GM19025 (cell line): ENCODE measurements around the gene BCL11B.

Source experiments
- ATAC-seq: cut with Tn5 transposase; IDR thresholded peaks from one replicate; pipeline ENCODE4 v1.9.1; 2021; ENCODE audit warnings: mild to moderate bottlenecking, low read depth, moderate library complexity; ENCODE audit not compliant: unreplicated experiment

The BCL11B gene

DNA sequence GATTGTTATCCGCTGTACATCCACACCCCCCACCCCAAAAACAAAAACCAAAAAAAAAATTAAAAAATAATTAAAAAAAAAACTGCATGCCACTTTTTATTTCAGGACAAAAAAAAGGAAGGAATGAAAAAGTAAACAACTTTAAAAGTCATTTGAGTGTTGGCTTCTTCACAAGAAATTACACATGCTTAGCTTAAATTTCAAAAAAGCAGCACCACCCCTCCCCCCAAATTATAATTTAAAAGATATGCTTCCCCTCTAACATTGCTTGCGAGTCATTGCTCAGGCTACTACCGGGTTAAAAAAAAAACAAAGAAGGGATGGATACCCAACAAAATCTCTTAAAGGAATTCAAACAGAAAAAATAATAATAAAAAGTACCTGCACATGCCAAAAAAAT lies 98.5 kb downstream of the BCL11B start:
- ATAC-seq = no peak

DNA sequence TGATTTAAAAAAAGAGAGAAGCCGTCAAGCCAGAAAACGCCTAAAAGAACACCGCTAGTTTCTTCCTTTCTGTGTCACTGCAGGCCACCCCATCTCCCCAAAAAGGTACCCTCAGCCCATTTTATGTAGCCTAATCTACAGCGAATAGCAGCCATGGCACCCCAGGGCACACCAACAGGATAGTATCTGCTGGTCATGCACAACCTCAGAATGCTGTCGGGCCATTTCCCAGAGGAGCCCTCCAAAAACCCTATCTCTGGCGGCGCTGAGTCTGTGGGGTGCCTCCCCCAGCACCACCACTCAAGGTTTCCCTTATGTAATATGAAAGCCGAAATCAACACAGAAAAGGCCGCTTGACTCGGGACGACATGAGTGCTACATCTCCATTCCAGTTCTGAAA lies 98.9 kb downstream of the BCL11B start:
- ATAC-seq = no peak

DNA sequence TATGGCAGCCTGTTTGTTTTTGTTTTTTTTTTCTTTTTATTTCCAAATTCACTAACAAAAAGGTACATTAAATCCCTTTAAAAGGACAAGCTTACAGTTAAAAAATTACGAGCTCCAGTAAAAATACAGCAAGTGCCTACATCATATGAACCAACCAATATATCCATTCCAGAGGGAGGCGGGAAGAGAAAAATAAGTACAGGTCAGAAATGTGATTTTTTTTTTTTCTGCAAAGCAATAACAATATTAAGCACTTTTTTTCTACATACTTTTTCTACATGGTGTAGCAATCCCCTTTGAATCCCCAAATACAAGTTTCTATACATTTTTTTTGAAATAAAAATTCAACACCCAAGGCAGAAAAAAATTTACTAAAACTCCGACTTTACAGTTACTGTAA lies 100.6 kb downstream of the BCL11B start:
- ATAC-seq = no peak

DNA sequence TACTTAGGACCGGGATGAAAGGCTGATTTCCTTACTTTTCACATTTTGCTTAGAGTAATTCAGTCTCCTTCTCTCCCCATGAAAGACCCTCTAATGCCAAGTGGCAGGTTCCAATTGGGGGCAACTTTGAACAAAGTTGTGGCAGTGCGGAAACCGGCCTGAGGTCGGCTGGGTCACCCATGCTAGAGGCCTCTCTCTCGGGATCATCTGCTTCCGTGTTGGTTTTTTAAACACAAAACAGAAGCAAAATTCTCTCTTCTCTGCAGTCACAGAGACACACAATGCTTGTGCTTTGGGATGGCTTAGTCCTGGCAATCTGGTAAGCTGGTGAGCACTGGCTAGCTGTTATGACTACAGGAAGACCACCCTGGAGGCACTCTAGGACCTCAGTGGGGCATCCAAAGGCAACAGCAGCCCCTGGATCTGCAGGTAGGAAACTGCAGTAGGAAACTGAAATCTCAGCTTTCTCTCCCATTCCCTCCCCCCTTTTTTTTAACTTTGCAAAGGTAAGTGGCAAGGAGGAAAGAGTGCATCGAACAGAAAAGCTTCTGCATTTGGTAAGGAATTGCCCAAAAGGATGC lies 102.1 kb downstream of the BCL11B start:
- ATAC-seq = no peak

DNA sequence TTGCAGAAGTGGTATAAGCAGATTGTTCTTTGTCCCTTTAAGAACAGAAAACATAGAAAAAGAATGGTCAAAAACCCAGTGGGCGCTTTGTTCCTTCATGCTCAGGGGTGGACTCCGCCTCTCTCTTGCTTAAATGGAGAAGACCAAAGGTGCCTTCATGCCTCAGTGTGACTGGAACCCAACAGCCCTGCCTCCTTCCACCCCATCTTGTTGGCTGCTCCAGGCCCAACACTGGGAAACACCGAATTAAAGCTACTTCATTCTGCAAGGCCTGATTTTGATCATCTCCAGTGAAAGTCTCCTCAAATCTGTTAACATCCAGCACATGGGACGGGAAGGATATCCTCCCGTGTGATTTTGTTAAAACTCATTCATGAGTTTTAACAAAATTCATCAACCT lies 103.7 kb downstream of the BCL11B start:
- no peak for ATAC-seq

DNA sequence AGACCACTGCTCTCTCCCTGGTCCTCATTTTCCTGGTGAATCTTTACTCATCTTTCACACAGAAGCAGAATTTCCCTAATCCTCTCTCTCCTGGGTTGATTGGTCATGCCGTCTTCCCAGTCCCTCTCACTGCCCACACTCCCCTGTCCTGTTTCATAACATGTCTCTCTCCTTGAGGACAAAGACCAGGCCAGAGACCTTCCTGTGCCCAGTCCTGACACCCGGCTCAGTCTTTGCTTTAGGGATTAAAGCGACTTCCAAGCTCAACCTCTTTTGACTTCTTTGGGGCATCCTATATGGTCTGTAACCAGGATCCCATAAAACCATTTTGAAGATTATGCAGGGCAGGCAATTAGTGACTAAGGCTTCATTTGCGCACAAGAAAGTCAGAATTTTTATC lies 105.5 kb downstream of the BCL11B start:
- ATAC-seq = no peak

DNA sequence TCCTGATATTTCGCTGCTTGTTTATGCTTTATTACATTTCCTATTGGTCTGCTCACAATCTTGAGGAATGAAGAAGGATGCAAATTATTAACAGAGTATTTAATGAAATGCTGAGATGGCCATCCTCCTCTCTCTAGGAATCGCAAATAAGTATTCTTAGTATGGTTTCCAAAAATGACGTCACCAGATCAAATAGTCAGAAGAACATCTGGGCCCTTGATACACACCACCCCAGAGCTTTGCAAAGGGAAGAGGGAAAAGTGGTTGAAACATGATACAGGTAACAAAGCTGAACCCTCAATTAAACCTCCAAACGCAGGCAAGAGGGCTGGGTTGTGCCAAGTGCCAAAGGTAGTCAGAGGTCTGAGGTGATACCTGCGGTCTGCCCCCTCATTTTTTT lies 107.3 kb downstream of the BCL11B start:
- ATAC-seq = no peak

DNA sequence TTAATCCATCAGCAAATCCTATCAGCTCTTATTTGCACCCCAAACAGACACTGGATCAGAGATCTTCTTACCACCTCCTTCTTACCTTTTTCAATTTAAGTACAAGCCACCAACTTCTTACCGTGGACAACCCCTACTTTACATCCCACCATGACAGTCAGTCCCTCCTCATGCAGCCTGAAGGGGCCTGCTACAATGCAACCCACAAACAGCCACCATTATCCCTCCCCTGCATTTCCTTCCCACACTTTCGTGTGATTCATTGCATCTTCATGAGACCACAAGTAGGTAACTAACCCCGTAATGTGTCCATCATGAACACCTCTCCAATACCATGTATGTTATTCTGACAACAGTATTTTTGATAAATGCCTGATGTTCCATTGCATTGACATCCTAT lies 108.6 kb downstream of the BCL11B start:
- no peak for ATAC-seq

DNA sequence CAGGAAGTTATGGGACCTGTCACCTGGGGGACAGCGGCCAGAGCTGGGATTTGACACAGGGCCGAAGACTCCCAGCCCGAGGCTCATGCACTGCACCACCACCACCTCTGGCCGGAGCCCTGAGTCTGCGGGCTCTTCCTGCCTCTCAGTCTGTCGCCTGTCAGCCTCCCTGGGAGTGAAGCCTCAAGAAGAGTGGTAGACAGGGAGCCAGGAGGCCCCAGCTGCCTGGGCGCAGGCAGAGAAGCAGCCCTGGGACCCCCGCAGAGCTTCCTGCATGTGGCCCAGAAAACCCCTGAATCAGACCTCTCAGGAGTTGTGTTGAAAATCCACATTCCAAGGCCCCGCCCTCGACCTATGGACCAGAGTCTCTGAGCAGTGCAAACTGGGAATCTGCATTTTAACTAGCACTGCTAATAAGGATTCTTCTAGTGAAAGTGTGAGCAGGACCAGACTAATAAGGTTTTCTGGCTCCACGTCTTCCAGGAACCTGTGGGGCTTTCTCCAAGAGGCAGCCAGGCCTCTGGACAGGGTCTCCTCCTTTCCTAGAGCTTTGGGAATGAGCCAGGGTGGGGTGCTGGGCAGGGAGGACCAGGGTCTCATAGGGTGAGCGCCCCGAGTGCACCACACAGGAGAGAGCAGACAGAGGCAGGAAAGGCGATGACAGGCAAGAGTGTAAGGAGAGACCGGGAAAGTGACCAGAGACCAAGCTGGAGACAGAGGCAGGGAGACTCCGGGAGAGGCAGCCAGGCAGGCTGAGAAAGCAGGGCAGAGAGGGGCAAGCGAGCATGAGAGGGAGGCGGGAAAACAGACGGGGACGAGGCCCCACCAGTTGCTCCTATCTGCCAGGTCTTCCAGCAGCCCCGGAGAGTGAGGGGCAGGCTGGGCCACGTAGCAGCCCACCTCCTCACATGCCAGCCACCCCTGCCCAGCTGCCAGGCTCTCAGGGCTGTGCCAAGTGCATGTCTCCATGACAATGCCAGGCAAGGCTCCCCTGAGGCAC lies 112.4 kb downstream of the BCL11B start:
- ATAC-seq = no peak

DNA sequence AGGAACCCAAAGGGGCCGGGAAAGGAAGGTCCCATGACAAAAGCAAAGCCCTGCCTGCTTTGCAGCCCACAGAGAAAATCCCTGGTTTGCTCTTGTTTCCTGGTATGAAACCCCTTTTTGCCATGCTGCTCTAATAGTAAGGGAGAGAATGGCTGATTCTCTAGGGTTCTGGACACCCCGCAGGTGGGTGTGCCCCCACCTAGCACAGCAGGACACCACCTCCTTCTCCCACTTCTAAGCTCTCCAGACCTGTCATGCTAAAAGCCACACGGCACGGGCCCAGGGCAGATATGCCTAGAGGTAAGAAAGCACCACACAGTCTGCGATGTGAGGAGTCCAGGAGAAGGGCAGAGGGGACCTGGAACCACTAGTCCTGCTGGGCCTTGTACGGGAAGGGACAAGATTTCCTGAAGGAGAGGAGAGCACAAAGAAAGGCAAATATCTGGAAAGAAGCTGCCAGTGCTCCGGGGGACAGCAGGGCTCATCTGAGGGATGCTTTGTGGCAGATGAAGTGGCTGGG lies 113.3 kb downstream of the BCL11B start:
- no peak for ATAC-seq

DNA sequence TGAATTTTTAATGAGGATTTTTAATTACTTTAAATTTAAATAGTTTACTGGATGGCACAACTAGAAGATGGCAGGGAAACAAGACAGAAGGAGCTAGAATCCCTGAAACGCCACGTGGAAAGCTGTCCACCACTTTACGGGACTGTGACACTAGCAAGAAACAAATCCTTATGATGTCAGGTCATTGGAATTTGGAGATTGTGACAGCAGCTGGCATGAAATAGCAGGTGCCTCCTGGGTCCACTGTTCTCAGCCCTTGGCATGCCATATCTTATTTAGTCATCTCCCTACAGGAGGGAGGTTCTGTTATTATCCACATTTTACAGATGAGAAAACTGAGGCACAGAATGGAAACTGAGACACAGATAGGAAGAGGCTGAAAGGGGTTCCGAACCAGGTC lies 113.8 kb downstream of the BCL11B start:
- ATAC-seq = no peak

DNA sequence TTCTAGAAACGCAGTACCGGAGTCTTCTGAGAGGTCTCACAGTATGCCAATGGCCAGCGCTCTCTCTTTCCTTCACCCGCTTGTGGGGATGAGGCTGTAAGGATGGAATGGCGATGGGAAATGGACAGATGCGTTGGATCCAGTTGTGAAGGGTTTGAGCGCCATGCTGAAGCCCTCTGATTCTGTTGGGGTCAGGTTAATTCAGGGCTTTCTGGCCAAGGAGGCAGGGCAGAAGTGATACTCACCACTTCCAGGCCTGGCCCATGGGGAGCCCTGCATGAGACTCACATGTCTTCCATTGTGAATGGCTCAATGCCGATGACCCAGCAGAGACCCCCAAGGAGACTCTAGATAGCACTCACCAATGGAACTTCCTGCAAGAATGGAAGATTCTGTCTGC lies 114.3 kb downstream of the BCL11B start:
- no peak for ATAC-seq

DNA sequence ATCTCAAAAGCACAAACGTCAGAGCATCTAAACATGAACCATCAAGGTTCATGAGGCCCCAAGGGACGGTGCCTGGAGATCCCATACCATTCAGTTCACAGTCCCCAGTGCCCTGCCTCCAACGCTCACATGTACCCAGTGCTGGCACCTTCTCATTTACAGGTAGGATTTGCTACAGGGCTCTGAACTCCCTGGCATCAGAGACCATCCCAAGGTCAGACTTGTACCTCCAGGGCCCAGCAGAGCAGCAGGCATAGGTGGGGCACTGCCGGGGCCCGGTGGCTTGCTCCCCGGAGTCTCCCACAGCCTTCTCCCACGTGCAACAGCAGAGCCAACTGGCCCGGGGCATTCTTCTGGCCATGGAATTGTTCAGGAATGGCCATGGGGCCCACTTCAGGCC lies 114.8 kb downstream of the BCL11B start:
- ATAC-seq = no peak

DNA sequence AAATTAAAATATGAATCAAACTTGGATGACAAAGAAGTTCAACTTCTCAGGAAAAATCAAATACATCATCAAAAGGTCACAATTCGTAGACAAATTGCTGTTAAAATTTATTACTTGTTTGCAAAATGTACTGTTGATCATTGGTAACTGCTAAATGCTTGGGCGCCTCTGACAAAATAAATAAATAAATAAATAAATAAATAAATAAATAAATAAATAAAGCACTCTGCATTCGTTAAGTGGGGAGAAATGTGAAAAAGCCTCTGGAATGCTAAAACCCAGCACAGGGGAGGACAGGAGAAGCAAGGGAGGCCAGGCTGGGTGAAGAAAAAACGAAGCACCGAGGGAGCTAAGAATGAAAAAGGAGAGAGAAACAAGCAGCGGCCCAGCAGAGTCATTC lies 115.2 kb downstream of the BCL11B start:
- no peak for ATAC-seq

DNA sequence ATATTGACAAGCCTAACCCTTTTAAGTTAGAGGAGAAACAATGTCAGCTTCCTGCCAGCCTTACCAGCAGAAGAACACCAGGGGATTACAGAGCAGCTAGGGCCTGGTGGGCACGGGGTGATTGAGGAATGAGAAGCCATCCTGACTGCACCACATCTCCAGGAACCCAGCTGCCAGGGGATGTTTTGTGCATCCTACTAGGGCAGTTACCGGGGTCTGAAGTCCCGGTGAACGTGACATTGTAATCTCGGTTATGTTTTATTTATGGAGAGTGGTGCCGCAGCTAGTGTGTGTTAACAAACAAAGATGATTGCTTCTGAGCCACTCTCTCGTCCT lies 115.9 kb downstream of the BCL11B start:
- ATAC-seq = no peak

DNA sequence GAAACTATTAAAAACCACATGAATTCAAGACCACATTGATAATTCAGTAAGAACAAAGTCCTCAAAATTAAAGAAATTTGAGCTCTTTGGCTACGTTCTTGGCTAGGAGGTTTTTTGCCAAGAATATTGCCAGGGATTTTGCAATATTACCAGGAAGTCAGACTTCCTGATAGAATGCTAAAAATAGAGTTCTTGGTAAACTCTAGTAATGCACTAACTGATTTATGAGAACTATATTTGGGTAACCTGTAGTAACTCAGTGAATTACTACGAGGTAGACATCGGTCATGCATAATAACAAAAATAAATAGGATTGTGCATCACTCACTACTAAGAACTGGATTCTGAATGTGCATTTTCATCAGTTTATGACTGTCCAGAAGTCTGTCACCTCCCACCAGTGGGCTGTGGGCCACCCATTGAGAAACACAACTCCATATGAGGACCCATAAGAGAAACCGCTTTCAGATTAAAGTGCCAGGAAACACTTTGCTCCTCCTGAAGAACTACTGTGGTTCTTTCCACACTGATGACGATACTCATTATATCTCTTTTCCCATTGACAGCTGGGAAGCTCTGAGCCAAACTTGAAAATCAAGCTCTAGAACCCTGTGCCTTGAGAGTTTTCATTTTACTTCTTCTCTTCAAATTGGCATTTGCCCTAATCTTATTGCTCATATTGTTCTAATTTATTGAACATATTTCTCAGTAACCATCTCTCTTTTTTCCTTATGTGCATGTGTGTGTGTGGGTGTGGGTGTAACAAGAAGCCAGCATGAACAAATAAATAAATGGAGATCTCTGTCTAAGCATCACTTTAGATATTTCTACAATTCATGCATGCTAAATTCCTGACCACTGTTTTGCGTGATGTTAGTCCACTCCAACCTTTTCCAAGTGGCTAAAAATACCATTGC lies 116.6 kb downstream of the BCL11B start:
- no peak for ATAC-seq

DNA sequence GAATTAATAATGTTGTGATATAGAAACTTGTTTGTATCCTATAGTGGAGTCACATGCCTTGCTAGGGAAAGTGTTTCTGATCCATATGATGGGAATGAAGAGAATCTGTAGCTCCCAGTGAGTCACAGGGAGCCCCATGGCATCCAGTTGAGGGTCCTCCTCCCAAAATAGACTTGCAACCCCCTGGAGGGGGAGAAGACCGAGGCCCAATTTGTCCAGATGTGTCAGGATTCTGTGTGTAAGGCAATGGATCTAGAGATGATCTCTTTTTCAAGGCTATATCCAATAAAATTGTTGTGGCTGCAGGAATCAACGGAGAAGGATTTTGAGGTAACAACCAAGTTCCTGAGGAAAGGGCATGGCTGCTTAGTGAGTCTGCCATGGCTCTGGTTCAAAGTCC lies 121.8 kb downstream of the BCL11B start:
- no peak for ATAC-seq

DNA sequence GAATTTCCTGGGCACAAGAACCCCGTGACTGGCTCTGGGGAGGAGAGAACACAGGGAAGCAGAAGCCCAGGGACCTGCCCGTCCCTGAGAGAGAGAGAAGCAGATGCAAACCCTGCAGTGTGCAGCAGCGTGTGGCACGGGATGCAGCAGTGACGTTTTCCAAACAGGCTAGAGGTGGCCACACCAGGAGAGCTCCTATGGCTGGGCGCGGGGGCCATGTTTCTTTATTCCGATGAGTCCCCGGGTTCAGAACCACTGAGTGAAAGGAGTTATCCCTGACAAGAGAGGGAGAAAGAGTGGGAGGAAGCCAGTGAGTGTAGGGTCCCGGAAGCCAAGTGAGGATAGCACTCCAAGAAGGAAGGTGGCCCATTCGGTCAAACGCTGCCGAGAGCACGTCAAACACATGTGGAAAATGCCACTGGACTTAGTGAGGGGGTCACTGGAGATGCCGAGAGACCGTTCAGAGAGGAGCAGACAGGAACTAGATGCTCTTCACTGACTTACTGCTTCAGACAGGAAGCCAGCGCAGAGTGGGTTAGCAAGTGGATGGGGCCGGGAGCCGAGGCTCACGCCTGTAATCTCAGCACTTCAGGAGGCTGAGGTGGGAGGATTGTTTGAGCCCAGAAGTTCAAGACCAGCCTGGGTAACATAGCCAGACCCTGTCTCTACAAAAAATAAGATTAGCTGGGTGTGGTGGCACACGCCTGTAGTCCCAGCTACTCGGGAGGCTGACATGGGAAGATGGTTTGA lies 123.0 kb downstream of the BCL11B start:
- ATAC-seq = no peak

DNA sequence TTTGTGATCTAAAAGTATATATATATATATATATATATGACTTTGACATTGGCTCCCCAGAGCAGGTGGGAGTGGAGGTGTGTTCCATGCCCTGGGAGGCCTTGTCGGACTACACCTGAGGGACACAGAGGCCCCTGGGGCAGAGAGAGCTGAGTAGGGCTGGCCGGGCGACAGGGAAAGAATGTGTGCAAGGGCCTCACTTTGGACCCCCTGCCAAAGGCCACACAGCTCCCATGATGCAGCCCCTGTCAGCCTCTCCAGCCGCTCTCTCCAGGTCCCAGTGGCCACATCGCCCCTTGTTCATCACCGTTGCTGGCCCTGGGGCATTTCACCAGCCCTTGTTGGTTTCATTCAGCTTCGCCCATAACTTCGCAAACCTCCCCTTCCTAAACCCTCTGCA lies 123.9 kb downstream of the BCL11B start:
- ATAC-seq = no peak

DNA sequence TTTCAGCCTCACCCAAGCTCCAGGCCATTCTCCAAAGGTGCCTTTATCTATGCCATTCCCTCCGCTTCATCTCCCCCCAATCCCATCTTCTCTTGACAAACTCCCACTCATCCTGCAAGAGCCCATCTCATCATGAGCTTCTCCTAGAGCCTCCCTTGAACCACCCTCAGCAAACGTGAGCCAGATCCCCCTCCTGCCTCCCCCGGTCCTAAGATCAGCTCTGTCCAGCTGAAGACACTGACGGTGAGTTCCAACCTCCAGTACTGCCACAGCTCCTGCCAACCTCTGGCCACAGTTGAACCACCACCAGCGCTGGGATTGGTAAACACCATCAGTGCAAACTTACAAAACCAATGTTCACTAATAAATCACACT lies 124.6 kb downstream of the BCL11B start:
- ATAC-seq = no peak
